OCI-LY7 (cell line): ENCODE measurements around the gene DGKG. TPM values are rescaled to one million over a fixed set of nuclear protein-coding genes. Genes with fewer than 3 reads are reported as not detected.

Experiments
- BruUV-seq: library from RNA; stranded (reverse); fragments of 400-500 nt; replicated peaks from 2 replicates; lab custom pipeline; 2021; lab: Mats Ljungman, UMichigan
- CTCF ChIA-PET: fragments of 300-600 bp; sonication (Branson Sonifier 250); formaldehyde crosslinking; loops from one replicate; lab custom pipeline; 2022; ENCODE audit warnings: antibody characterized with exemption; ENCODE audit not compliant: unreplicated experiment; lab: Charles Lee
- POLR2A ChIA-PET: fragments of 300-600 bp; sonication (Branson Sonifier 250); formaldehyde crosslinking; loops from one replicate; lab custom pipeline; 2022; ENCODE audit warnings: antibody characterized with exemption; lab: Charles Lee
- DNase-seq: peaks from one replicate; pipeline ENCODE4 v3.0.0-alpha.2; 2015; ENCODE audit warnings: low spot score
- H2AFZ ChIP-seq: fragments of 200-600 bp; sonication (generic), shearing (Covaris generic); 2 replicates; pipeline ENCODE4 v1.6.1; 2014; ENCODE audit warnings: mild to moderate bottlenecking, antibody characterized with exemption, low read length, moderate library complexity
- H3K27ac ChIP-seq: fragments of 200-600 bp; sonication (generic); 2 replicates; pipeline ENCODE4 v1.5.1; 2014; ENCODE audit warnings: mixed run types, low read depth, mild to moderate bottlenecking, moderate library complexity, low read length, inconsistent platforms; ENCODE audit not compliant: poor library complexity, severe bottlenecking
- H3K36me3 ChIP-seq: fragments of 200-600 bp; sonication (generic); 2 replicates; pipeline ENCODE4 v1.6.1; 2014; ENCODE audit warnings: mild to moderate bottlenecking, antibody characterized with exemption, low read length, moderate library complexity, mixed read lengths; ENCODE audit not compliant: insufficient read depth
- H3K4me1 ChIP-seq: fragments of 200-600 bp; sonication (generic); 2 replicates; pipeline ENCODE4 v1.5.1; 2014; ENCODE audit warnings: mild to moderate bottlenecking, low read length; ENCODE audit not compliant: insufficient read depth, poor library complexity, severe bottlenecking
- H3K4me2 ChIP-seq: fragments of 200-600 bp; sonication (generic); 2 replicates; pipeline ENCODE4 v1.6.1; 2014; ENCODE audit warnings: mild to moderate bottlenecking, low read length
- H3K4me3 ChIP-seq: fragments of 200-600 bp; sonication (generic); 2 replicates; pipeline ENCODE4 v1.5.1; 2014; ENCODE audit warnings: mild to moderate bottlenecking, low read depth, low read length; ENCODE audit not compliant: poor library complexity, severe bottlenecking
- H3K79me2 ChIP-seq: fragments of 200-600 bp; sonication (generic); 2 replicates; pipeline ENCODE4 v1.6.1; 2016; ENCODE audit warnings: low read depth, mild to moderate bottlenecking, low read length, moderate library complexity, mixed read lengths; ENCODE audit not compliant: insufficient read depth
- H3K9me2 ChIP-seq: fragments of 200-600 bp; sonication (generic); 2 replicates; pipeline ENCODE4 v1.6.1; 2016; ENCODE audit warnings: mild to moderate bottlenecking, low read length, mixed read lengths; ENCODE audit not compliant: insufficient read depth
- H3K9me3 ChIP-seq: fragments of 200-600 bp; sonication (generic); 2 replicates; pipeline ENCODE4 v1.6.1; 2014; ENCODE audit warnings: mild to moderate bottlenecking, mixed run types, low read length, mixed read lengths
- H4K20me1 ChIP-seq: fragments of 200-600 bp; sonication (generic); 2 replicates; pipeline ENCODE4 v1.6.1; 2014; ENCODE audit warnings: mild to moderate bottlenecking, antibody characterized with exemption, low read length, moderate library complexity, mixed read lengths; ENCODE audit not compliant: insufficient read depth
- EZH2phosphoT487 ChIP-seq: fragments of 200-600 bp; sonication (generic); IDR thresholded peaks from 2 replicates; pipeline ENCODE4 v1.6.1; 2018; ENCODE audit warnings: low read depth, borderline replicate concordance, mild to moderate bottlenecking, mixed run types, antibody characterized with exemption, low read length, moderate library complexity, mixed read lengths
- intact Hi-C: fragments of 100-400 bp; cut with micrococcal nuclease; formaldehyde crosslinking; loops from one replicate; pipeline ENCODE4 v1.10.0; 2022; ENCODE audit not compliant: unreplicated experiment
- total RNA-seq, 2 experiments: library from RNA; depleted of rRNA in 1 of 2; stranded (reverse); fragments of >200 nt in 1 of 2; shearing (Covaris generic) in 1 of 2; gene quantifications; 2 replicates each; pipeline ENCODE4 v1.2.3, GENCODE V29; 2014 to 2022
- TF ChIP-seq, protein P1 (sequence below): fragments of 200-600 bp; sonication (generic); conservative IDR thresholded peaks from 2 replicates; pipeline ENCODE4 v1.5.1; 2014; ENCODE audit warnings: mild to moderate bottlenecking, antibody characterized with exemption, low read length, moderate library complexity, mixed read lengths

DGKG gene
- total RNA-seq, 2 experiments from 2014 or later: 0.06 TPM; not detected in 1

DNA sequence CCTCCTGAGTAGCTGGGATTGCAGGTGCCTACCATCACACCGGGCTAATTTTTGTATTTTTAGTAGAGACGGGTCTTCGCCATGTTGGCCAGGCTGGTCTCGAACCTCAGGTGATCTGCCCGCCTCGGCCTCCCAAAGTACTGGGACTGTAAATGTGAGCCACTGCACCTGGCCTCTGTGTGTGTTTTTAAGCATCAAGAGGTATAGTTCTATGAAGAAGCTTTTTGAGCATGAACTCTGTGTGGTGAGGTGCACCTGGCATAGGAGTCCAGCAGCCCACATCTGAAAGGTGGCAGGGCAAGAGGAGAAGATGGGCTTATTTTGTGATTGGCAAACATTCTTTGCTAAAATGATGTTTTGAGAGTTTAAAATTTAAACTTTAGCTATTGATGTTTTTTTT, 118.0 kb downstream of the DGKG start:
- no peak overlapping the region for H3K27ac ChIP-seq
- peaks cover 11% of the 10 kb centered on the region for H3K4me1 ChIP-seq
- H4K20me1 ChIP-seq: no peaks in the 10 kb centered on the region
- H3K36me3 ChIP-seq: no peaks in the 10 kb centered on the region
- H3K4me2 ChIP-seq: no peak overlapping the region
- DNase-seq: no peak
- H2AFZ ChIP-seq: no peak overlapping the region
- no peaks in the 10 kb centered on the region for H3K9me2 ChIP-seq
- ChIA-PET POLR2A (interaction anchor here (0.7 kb wide), 4 partner anchors 46 to 455 kb away, joined by 3 to 5 read pairs (median 4); no protein-coding TSS in a partner anchor), CTCF (interaction anchor here (1.0 kb wide), 1 partner anchor 262 kb away, joined by 5 read pairs; no protein-coding TSS in a partner anchor)
- no peak overlapping the region for H3K4me3 ChIP-seq
- no peaks in the 10 kb centered on the region for H3K79me2 ChIP-seq
- intact Hi-C loops: loop anchor here (5.0 kb wide), 1 partner anchor 92 kb away; no protein-coding TSS in a partner anchor
- BruUV-seq: no TSS peak
- H3K9me3 ChIP-seq: no peaks in the 10 kb centered on the region
- no peak for TF ChIP-seq EZH2phosphoT487
- TF ChIP-seq, protein P1, sequence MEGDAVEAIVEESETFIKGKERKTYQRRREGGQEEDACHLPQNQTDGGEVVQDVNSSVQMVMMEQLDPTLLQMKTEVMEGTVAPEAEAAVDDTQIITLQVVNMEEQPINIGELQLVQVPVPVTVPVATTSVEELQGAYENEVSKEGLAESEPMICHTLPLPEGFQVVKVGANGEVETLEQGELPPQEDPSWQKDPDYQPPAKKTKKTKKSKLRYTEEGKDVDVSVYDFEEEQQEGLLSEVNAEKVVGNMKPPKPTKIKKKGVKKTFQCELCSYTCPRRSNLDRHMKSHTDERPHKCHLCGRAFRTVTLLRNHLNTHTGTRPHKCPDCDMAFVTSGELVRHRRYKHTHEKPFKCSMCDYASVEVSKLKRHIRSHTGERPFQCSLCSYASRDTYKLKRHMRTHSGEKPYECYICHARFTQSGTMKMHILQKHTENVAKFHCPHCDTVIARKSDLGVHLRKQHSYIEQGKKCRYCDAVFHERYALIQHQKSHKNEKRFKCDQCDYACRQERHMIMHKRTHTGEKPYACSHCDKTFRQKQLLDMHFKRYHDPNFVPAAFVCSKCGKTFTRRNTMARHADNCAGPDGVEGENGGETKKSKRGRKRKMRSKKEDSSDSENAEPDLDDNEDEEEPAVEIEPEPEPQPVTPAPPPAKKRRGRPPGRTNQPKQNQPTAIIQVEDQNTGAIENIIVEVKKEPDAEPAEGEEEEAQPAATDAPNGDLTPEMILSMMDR: no peak

DNA sequence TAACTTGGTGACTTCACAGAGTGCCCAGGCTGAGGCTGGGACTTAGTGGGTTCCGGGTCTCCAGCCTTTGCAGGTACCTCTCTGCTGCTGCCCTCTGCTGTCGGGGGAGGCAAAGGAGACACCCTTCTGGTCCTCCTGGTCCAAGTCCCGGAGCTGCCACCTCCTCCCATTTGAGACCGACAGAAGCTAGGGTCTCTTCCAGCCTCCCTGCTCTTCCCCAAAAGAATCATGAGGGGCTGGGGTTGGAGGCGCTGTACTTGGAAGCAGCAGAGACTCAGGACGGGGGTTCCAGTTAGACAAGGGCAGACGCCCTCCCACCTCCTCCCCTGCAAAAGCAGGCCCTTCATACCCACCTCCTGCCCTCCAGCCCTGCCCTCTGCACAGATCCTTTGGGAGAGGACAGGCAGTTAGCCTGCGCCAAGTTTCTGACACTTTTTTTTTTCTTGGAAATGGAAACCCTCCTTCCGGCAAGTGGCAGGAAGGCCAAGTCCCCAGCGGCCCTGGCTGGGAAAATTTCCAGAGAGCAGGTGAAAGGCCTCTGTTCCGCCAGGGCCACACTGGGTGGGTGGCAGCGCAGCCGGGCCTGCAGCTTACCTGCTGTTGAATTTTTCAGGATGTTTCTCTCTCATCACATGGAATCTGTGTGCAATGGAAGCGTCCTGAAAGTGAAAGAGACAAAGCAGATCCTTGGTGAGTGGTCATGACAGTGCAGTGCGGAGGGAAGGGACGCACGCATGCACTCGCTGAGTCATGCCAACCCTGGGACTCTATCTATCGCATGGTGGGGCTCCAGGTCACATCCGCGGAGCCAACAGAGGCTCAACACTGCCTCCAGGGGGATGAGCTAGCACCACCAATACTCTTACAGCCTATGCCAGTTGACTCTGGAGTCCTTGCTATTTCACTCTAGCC, 119.9 kb downstream of the DGKG start:
- H3K9me2 ChIP-seq: no peaks in the 10 kb centered on the region

More for the DNA sequence above, 119.9 kb downstream of the DGKG start:
- no peaks in the 10 kb centered on the region for H4K20me1 ChIP-seq
- H2AFZ ChIP-seq: peak overlapping the region; percentile 54; the same call in 1 of the 2 replicates
- peak overlapping the region; percentile 28; the same call in 1 of the 2 replicates for H3K4me2 ChIP-seq
- TF ChIP-seq EZH2phosphoT487: no peak
- TF ChIP-seq, protein P1: peak; percentile 85
- DNase-seq: peak; percentile 78
- ChIA-PET POLR2A (no interaction called here), CTCF (interaction anchor here (0.6 to 1.3 kb wide), 2 partner anchors 273 to 299 kb away, joined by 3 read pairs; no protein-coding TSS in a partner anchor)
- no peaks in the 10 kb centered on the region for H3K79me2 ChIP-seq
- no peaks in the 10 kb centered on the region for H3K9me3 ChIP-seq
- H3K4me1 ChIP-seq: peaks cover 16% of the 10 kb centered on the region
- H3K4me3 ChIP-seq: no peak overlapping the region
- no peaks in the 10 kb centered on the region for H3K36me3 ChIP-seq
- intact Hi-C loops: loop anchor here (1.0 to 5.0 kb wide), 3 partner anchors 90 to 259 kb away; partner anchors contain the start of gene ETV5
- no TSS peak for BruUV-seq
- H3K27ac ChIP-seq: no peak overlapping the region
